Stimulated activated CD4-positive, alpha-beta T cell treated with anti-CD3 and anti-CD28 coated beads, TNF-alpha, amount 100 ng/mL, for 4 hours (primary cell): ENCODE measurements around the gene FAM124A.
"Not testable (repeated sequence)": the region's sequence is repeated elsewhere in the genome, so short reads cannot be mapped to it uniquely, and the experiment has no call there.

Experiments
- DNase-seq, 3 experiments: peaks; one replicate each; pipeline ENCODE4 v3.0.0-alpha.2; 2020; ENCODE audit warnings: low read depth in 3 of 3

FAM124A gene

GRCh38 chr13:51270623-51271415 is 48.6 kb downstream of the FAM124A start:
- no peak for DNase-seq

GRCh38 chr13:51271528-51272085 is 49.4 kb downstream of the FAM124A start:
- no peak for DNase-seq

GRCh38 chr13:51275101-51275500 is 52.9 kb downstream of the FAM124A start:
- no peak for DNase-seq

GRCh38 chr13:51276636-51277035 is 54.4 kb downstream of the FAM124A start:
- DNase-seq = no peak

- DNase-seq = no peak
Measured at GRCh38 chr13:51277928-51278327, 55.7 kb downstream of the FAM124A start.

- DNase-seq = no peak
Measured at GRCh38 chr13:51278426-51279130, 56.4 kb downstream of the FAM124A start.

GRCh38 chr13:51280379-51280940 is 58.3 kb downstream of the FAM124A start:
- DNase-seq = no peak

- DNase-seq = no peak
Measured at GRCh38 chr13:51282322-51282721, 60.1 kb downstream of the FAM124A start.

GRCh38 chr13:51282923-51283322 is 60.7 kb downstream of the FAM124A start:
- not testable (repeated sequence) for DNase-seq

- DNase-seq = no peak
Measured at GRCh38 chr13:51283371-51283770, 61.2 kb downstream of the FAM124A start.

GRCh38 chr13:51284339-51284738 is 62.1 kb downstream of the FAM124A start:
- DNase-seq = no peak

- peak; percentile 35 to 56 (median 42) for DNase-seq
Measured at GRCh38 chr13:51286135-51287002, 64.2 kb downstream of the FAM124A start.

GRCh38 chr13:51287758-51288157 is 65.6 kb downstream of the FAM124A start:
- DNase-seq = no peak

GRCh38 chr13:51288254-51288653 is 66.1 kb downstream of the FAM124A start:
- DNase-seq = not testable (repeated sequence)

- DNase-seq = no peak
Measured at GRCh38 chr13:51291341-51291740, 69.1 kb downstream of the FAM124A start.

- no peak for DNase-seq
Measured at GRCh38 chr13:51292000-51292565, 69.9 kb downstream of the FAM124A start.

GRCh38 chr13:51297556-51297955 is 75.4 kb downstream of the FAM124A start:
- no peak for DNase-seq

GRCh38 chr13:51298812-51299211 is 76.6 kb downstream of the FAM124A start:
- no peak for DNase-seq

GRCh38 chr13:51303063-51303552 is 80.9 kb downstream of the FAM124A start:
- DNase-seq = no peak

GRCh38 chr13:51303882-51304281 is 81.7 kb downstream of the FAM124A start:
- DNase-seq = no peak
